Hepatocyte (in vitro differentiated cells): ENCODE measurements around the gene ATF7IP. TPM values are rescaled to one million over a fixed set of nuclear protein-coding genes. Genes with fewer than 3 reads are reported as not detected.

ENCODE experiments used
- DNase-seq: peaks from one replicate; pipeline ENCODE4 v3.0.0-alpha.2; 2016; ENCODE audit warnings: low spot score
- H2AFZ ChIP-seq: fragments of 200-600 bp; sonication (generic); 2 replicates; pipeline ENCODE4 v1.6.0; 2016; ENCODE audit warnings: antibody characterized with exemption, mild to moderate bottlenecking
- H3K27ac ChIP-seq: fragments of 200-600 bp; sonication (generic); 2 replicates; pipeline ENCODE4 v1.5.1; 2016; ENCODE audit warnings: mild to moderate bottlenecking
- H3K27me3 ChIP-seq: fragments of 200-600 bp; sonication (generic); 2 replicates; pipeline ENCODE4 v1.6.1; 2016
- H3K36me3 ChIP-seq: fragments of 200-600 bp; sonication (generic); replicated peaks from 2 replicates; pipeline ENCODE4 v1.5.1; 2016; ENCODE audit warnings: low read depth; ENCODE audit not compliant: insufficient read depth
- H3K4me1 ChIP-seq: fragments of 200-600 bp; sonication (generic); 2 replicates; pipeline ENCODE4 v1.5.1; 2016; ENCODE audit warnings: mild to moderate bottlenecking, moderate library complexity; ENCODE audit not compliant: insufficient read depth
- H3K4me2 ChIP-seq: fragments of 200-600 bp; sonication (generic); 2 replicates; pipeline ENCODE4 v1.6.0; 2016
- H3K4me3 ChIP-seq: fragments of 200-600 bp; sonication (generic); 2 replicates; pipeline ENCODE4 v1.5.1; 2016; ENCODE audit warnings: mild to moderate bottlenecking
- H3K79me2 ChIP-seq: fragments of 200-600 bp; sonication (generic); 2 replicates; pipeline ENCODE4 v1.6.0; 2017; ENCODE audit warnings: mild to moderate bottlenecking
- H3K9me2 ChIP-seq: fragments of 200-600 bp; sonication (generic); replicated peaks from 2 replicates; pipeline ENCODE4 v1.6.0; 2017; ENCODE audit warnings: mild to moderate bottlenecking; ENCODE audit not compliant: insufficient read depth
- H3K9me3 ChIP-seq: fragments of 200-600 bp; sonication (generic); 2 replicates; pipeline ENCODE4 v1.5.1; 2016; ENCODE audit warnings: low read depth, mild to moderate bottlenecking
- H4K20me1 ChIP-seq: fragments of 200-600 bp; sonication (generic); 2 replicates; pipeline ENCODE4 v1.6.0; 2016; ENCODE audit warnings: mild to moderate bottlenecking; ENCODE audit not compliant: insufficient read depth, poor library complexity, severe bottlenecking
- EZH2 ChIP-seq: fragments of 200-600 bp; sonication (generic); IDR thresholded peaks from 2 replicates; pipeline ENCODE4 v1.6.1; 2016; ENCODE audit warnings: antibody characterized with exemption, mild to moderate bottlenecking, borderline replicate concordance
- EZH2phosphoT487 ChIP-seq: fragments of 200-600 bp; sonication (generic); IDR thresholded peaks from one replicate; pipeline ENCODE4 v1.6.1; 2018; ENCODE audit warnings: antibody characterized with exemption, mild to moderate bottlenecking, low read depth, moderate library complexity; ENCODE audit not compliant: unreplicated experiment, severe bottlenecking
- WGBS: methylation state at CpG from one replicate; pipeline ENCODE4 v1.1.6; 2016; ENCODE audit warnings: low lambda C conversion rate; ENCODE audit errors: missing lambda C conversion rate; 5-methylcytosine and 5-hydroxymethylcytosine counted together
- polyA plus RNA-seq: library from polyadenylated mRNA; unstranded; fragments of >200 nt; fragmentation: Nextera tagmentation; extraction: Ambion mirVana; gene quantifications from 2 replicates; pipeline ENCODE4 v1.2.1, GENCODE V29; 2016
- total RNA-seq: library from RNA; depleted of rRNA; stranded (reverse); fragments of >200 nt; gene quantifications from 2 replicates; pipeline ENCODE4 v1.2.3, GENCODE V29; 2014
- TF ChIP-seq, protein P1 (sequence below): fragments of 200-600 bp; sonication (generic); IDR thresholded peaks from 2 replicates; pipeline ENCODE4 v1.5.1; 2016; ENCODE audit warnings: antibody characterized with exemption, mild to moderate bottlenecking; ENCODE audit not compliant: poor library complexity

Gene ATF7IP
- total and polyA plus RNA-seq, 2 experiments from 2014 or later = 24.8 to 52.5 TPM

DNA sequence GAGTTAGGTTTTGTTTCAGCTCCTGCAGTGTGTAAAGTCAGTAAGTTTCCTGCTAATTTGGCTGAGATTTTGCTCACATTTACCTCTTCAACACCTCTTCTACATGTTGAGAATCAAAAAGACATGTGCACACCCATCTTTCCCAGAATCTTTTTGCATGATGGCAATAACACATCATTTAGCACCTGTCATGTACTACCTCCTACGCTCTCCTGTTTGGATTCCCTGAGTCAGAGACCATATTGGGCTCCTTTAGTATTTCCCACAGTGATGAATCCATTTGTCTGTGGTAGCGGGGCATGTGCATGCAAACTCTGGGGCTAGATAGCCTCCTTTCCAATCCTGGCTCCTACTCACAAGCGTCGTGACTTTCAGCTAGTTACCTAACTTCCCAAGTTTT is 182.1 kb downstream of the ATF7IP start:
- 96% methylated on average over 4 of the region's 4 CpGs for WGBS
- H3K79me2 ChIP-seq = no peaks in the 10 kb centered on the region

GRCh38 chr12:14548609-14549008 is 183.1 kb downstream of the ATF7IP start:
- TF ChIP-seq EZH2 (no peak), EZH2phosphoT487 (no peak)
- TF ChIP-seq, protein P1, sequence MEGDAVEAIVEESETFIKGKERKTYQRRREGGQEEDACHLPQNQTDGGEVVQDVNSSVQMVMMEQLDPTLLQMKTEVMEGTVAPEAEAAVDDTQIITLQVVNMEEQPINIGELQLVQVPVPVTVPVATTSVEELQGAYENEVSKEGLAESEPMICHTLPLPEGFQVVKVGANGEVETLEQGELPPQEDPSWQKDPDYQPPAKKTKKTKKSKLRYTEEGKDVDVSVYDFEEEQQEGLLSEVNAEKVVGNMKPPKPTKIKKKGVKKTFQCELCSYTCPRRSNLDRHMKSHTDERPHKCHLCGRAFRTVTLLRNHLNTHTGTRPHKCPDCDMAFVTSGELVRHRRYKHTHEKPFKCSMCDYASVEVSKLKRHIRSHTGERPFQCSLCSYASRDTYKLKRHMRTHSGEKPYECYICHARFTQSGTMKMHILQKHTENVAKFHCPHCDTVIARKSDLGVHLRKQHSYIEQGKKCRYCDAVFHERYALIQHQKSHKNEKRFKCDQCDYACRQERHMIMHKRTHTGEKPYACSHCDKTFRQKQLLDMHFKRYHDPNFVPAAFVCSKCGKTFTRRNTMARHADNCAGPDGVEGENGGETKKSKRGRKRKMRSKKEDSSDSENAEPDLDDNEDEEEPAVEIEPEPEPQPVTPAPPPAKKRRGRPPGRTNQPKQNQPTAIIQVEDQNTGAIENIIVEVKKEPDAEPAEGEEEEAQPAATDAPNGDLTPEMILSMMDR = no peak
- H3K4me1 ChIP-seq = no peaks in the 10 kb centered on the region
- no peak overlapping the region for H2AFZ ChIP-seq
- no peaks in the 10 kb centered on the region for H3K36me3 ChIP-seq
- no peaks in the 10 kb centered on the region for H3K9me2 ChIP-seq
- no peaks in the 10 kb centered on the region for H4K20me1 ChIP-seq
- no peak overlapping the region for H3K4me3 ChIP-seq
- H3K9me3 ChIP-seq = no peaks in the 10 kb centered on the region
- H3K27ac ChIP-seq = no peak overlapping the region
- H3K79me2 ChIP-seq = no peaks in the 10 kb centered on the region
- H3K4me2 ChIP-seq = no peak overlapping the region
- H3K27me3 ChIP-seq = no peaks in the 10 kb centered on the region
- 93% methylated on average over 6 of the region's 6 CpGs for WGBS
- DNase-seq = no peak

More for the DNA sequence above, 182.1 kb downstream of the ATF7IP start:
- no peaks in the 10 kb centered on the region for H3K27me3 ChIP-seq
- H4K20me1 ChIP-seq = no peaks in the 10 kb centered on the region
- no peaks in the 10 kb centered on the region for H3K36me3 ChIP-seq
- no peak for TF ChIP-seq EZH2
- TF ChIP-seq EZH2phosphoT487 = no peak
- TF ChIP-seq, protein P1 = no peak
- H3K4me1 ChIP-seq = no peaks in the 10 kb centered on the region
- H3K9me2 ChIP-seq = no peaks in the 10 kb centered on the region
- no peaks in the 10 kb centered on the region for H3K9me3 ChIP-seq
- no peak overlapping the region for H3K4me2 ChIP-seq
- no peak for DNase-seq
- no peak overlapping the region for H3K27ac ChIP-seq
- no peak overlapping the region for H2AFZ ChIP-seq
- H3K4me3 ChIP-seq = no peak overlapping the region

Other genes with a start within 250 kb of the ATF7IP start
- 19.1 and 20.8 TPM in 2 replicates for gene PLBD1, start 202.2 kb downstream of the ATF7IP start, total RNA-seq
- 16.8 and 18.6 TPM in 2 replicates for gene PLBD1, start 202.2 kb downstream of the ATF7IP start, polyA plus RNA-seq